Liver (tissue), 9 donors: ENCODE data around the gene MGA. TPM values are rescaled to one million over a fixed set of nuclear protein-coding genes. Genes with fewer than 3 reads are reported as not detected.

Experiments used
- DNase-seq: peaks from one replicate; pipeline ENCODE4 v3.0.0-alpha.2; 2017; ENCODE audit warnings: low spot score
- H3K27ac ChIP-seq, 2 donors: one replicate each; pipeline ENCODE4 v1.7.0; 2013; ENCODE audit warnings: inconsistent platforms in 2 of 2, low read length in 2 of 2, control low read depth in 1 of 2, low read depth in 1 of 2, mild to moderate bottlenecking in 1 of 2
- H3K27me3 ChIP-seq, 4 donors: one replicate each; pipeline versions ENCODE4 v1.6.1 to v1.7.0; 2013; ENCODE audit warnings: low read length in 3 of 4, inconsistent platforms in 1 of 4, mild to moderate bottlenecking in 1 of 4, moderate library complexity in 1 of 4; ENCODE audit not compliant: control insufficient read depth in 4 of 4, insufficient read depth in 4 of 4
- H3K36me3 ChIP-seq, 4 donors: one replicate each; pipeline versions ENCODE4 v1.6.1 to v1.7.0; 2013; ENCODE audit warnings: low read length in 3 of 4, mild to moderate bottlenecking in 3 of 4, low read depth in 1 of 4, moderate library complexity in 1 of 4; ENCODE audit not compliant: control insufficient read depth in 4 of 4, insufficient read depth in 3 of 4
- H3K4me1 ChIP-seq, 4 donors: one replicate each; pipeline versions ENCODE4 v1.6.1 to v1.7.0; 2013; ENCODE audit warnings: low read length in 3 of 4, mild to moderate bottlenecking in 3 of 4, moderate library complexity in 1 of 4; ENCODE audit not compliant: control insufficient read depth in 4 of 4, insufficient read depth in 4 of 4
- H3K4me3 ChIP-seq, 3 donors: one replicate each; pipeline versions ENCODE4 v1.6.1 to v1.7.0; 2013; ENCODE audit warnings: low read length in 3 of 3, control low read depth in 1 of 3, low read depth in 1 of 3, mild to moderate bottlenecking in 1 of 3
- H3K9ac ChIP-seq, 2 donors: one replicate each; pipeline ENCODE4 v1.7.0; 2013; ENCODE audit warnings: low read length in 2 of 2, mild to moderate bottlenecking in 2 of 2, moderate library complexity in 2 of 2, control low read depth in 1 of 2, low read depth in 1 of 2
- H3K9me3 ChIP-seq, 4 donors: one replicate each; pipeline versions ENCODE4 v1.6.1 to v1.7.0; 2013; ENCODE audit warnings: low read length in 3 of 4; ENCODE audit not compliant: control insufficient read depth in 4 of 4
- ATF3 ChIP-seq: IDR thresholded peaks from 2 replicates; pipeline ENCODE4 v1.6.1; 2016; ENCODE audit warnings: antibody characterized with exemption
- CTCF ChIP-seq: fragments of 150-350 bp; IDR thresholded peaks from 2 replicates; pipeline ENCODE4 v1.5.1; 2017; ENCODE audit warnings: improper control_type of control experiment, low read depth, low read length; ENCODE audit not compliant: missing input control
- EGR1 ChIP-seq, 2 donors: IDR thresholded peaks; 2 replicates each; pipeline ENCODE4 v1.6.1; 2016 to 2018; ENCODE audit warnings: antibody characterized with exemption in 2 of 2, low read depth in 2 of 2
- FOXA1 ChIP-seq: IDR thresholded peaks from 2 replicates; pipeline ENCODE4 v1.6.1; 2016; ENCODE audit warnings: antibody characterized with exemption
- FOXA2 ChIP-seq: IDR thresholded peaks from 2 replicates; pipeline ENCODE4 v1.6.1; 2016; ENCODE audit warnings: antibody characterized with exemption
- GABPA ChIP-seq, 2 donors: IDR thresholded peaks in 1 of 2; conservative IDR thresholded peaks in 1 of 2; 2 replicates each; pipeline ENCODE4 v1.6.1; 2016; ENCODE audit warnings: antibody characterized with exemption in 2 of 2, mild to moderate bottlenecking in 1 of 2, moderate library complexity in 1 of 2
- HNF4A ChIP-seq, 2 donors: conservative IDR thresholded peaks; 2 replicates each; pipeline ENCODE4 v1.6.1; 2016; ENCODE audit warnings: antibody characterized with exemption in 2 of 2, mild to moderate bottlenecking in 2 of 2
- HNF4G ChIP-seq: IDR thresholded peaks from 2 replicates; pipeline ENCODE4 v1.6.1; 2016; ENCODE audit warnings: antibody characterized with exemption
- MAX ChIP-seq: IDR thresholded peaks from 2 replicates; pipeline ENCODE4 v1.6.1; 2016; ENCODE audit warnings: antibody characterized with exemption
- NR2F2 ChIP-seq: IDR thresholded peaks from 2 replicates; pipeline ENCODE4 v1.6.1; 2016; ENCODE audit warnings: antibody characterized with exemption
- RAD21 ChIP-seq, 2 donors: IDR thresholded peaks; 2 replicates each; pipeline ENCODE4 v1.6.1; 2016; ENCODE audit warnings: antibody characterized with exemption in 2 of 2, mild to moderate bottlenecking in 2 of 2
- REST ChIP-seq: IDR thresholded peaks from 2 replicates; pipeline ENCODE4 v1.6.1; 2016; ENCODE audit warnings: antibody characterized with exemption, mild to moderate bottlenecking
- RXRA ChIP-seq, 2 donors: IDR thresholded peaks; 2 replicates each; pipeline ENCODE4 v1.6.1; 2017 to 2018; ENCODE audit warnings: antibody characterized with exemption in 2 of 2, mild to moderate bottlenecking in 1 of 2
- SP1 ChIP-seq: IDR thresholded peaks from 2 replicates; pipeline ENCODE4 v1.6.1; 2018; ENCODE audit warnings: antibody characterized with exemption, mild to moderate bottlenecking
- TAF1 ChIP-seq: conservative IDR thresholded peaks from 2 replicates; pipeline ENCODE4 v1.6.1; 2016; ENCODE audit warnings: antibody characterized with exemption, mild to moderate bottlenecking
- YY1 ChIP-seq: IDR thresholded peaks from 2 replicates; pipeline ENCODE4 v1.6.1; 2016; ENCODE audit warnings: antibody characterized with exemption, mild to moderate bottlenecking
- ZBTB33 ChIP-seq: IDR thresholded peaks from 2 replicates; pipeline ENCODE4 v1.6.1; 2016; ENCODE audit warnings: antibody characterized with exemption
- WGBS: extraction: QIAGEN DNeasy Blood & Tissue Kit; methylation state at CpG from one replicate; pipeline ENCODE4 v1.1.7; 2013; 5-methylcytosine and 5-hydroxymethylcytosine counted together
- polyA plus RNA-seq, 2 donors: library from polyadenylated mRNA; stranded (reverse) in 1 of 2; unstranded in 1 of 2; fragments of 200-250 nt in 1 of 2; fragments of >200 nt in 1 of 2; fragmentation: Nextera tagmentation in 1 of 2; extraction: Ambion mirVana in 1 of 2; gene quantifications; one replicate each; pipeline versions ENCODE4 v1.2.1 to v1.2.3, GENCODE V29; 2013 to 2015
- total RNA-seq, 2 donors: library from RNA; depleted of rRNA; stranded (reverse); fragments of >200 nt; gene quantifications; one replicate each; pipeline ENCODE4 v1.2.3, GENCODE V29; 2014
- donor health status: healthy.
- donor health status: healthy.
- donor health status: healthy.
- donor health status: healthy.
- donor health status: healthy.

Gene MGA
- total and polyA plus RNA-seq, 4 donors, result 2.1 to 33.5 (median 13.2) TPM

GRCh38 chr15:41669701-41670100, 9.5 kb downstream of the MGA start (continued):
- TF ChIP-seq REST, result no peak
- no peak for TF ChIP-seq SP1
- no peak for TF ChIP-seq MAX
- no peak for TF ChIP-seq HNF4G

- H3K27me3 ChIP-seq, result no peaks in the 10 kb centered on the region
- H3K36me3 ChIP-seq, result peaks cover 0 to 7% (median 2%) of the 10 kb centered on the region in 4 donors
- H3K9me3 ChIP-seq, result no peaks in the 10 kb centered on the region
- no peak overlapping the region for H3K27ac ChIP-seq
- no peak for DNase-seq
- H3K9ac ChIP-seq, result no peak overlapping the region
- no peak for TF ChIP-seq CTCF
- TF ChIP-seq GABPA (IDR thresholded peaks at IDR 0.05 in 1 of 2, conservative IDR thresholded peaks at IDR 0.05 in 1 of 2), result no peak
- TF ChIP-seq RAD21 (IDR thresholded peaks at IDR 0.05), result no peak
- no peak for TF ChIP-seq FOXA2
- TF ChIP-seq EGR1 (IDR thresholded peaks at IDR 0.05; ENCODE audit: low read depth in 2 of 2), result no peak
- TF ChIP-seq RXRA (IDR thresholded peaks at IDR 0.05), result no peak
- no peak for TF ChIP-seq HNF4A (conservative IDR thresholded peaks at IDR 0.05)
- no peak for TF ChIP-seq ATF3
- no peak for TF ChIP-seq REST
- TF ChIP-seq NR2F2, result no peak
- no peak for TF ChIP-seq MAX
- no peak for TF ChIP-seq FOXA1
- no peak for TF ChIP-seq YY1
- no peak for TF ChIP-seq TAF1
- TF ChIP-seq ZBTB33, result no peak
- no peak for TF ChIP-seq HNF4G
- H3K4me3 ChIP-seq, result no peak overlapping the region
- peaks cover 0 to 1% (median 0%) of the 10 kb centered on the region in 4 donors for H3K4me1 ChIP-seq
- WGBS, result 82% methylated on average over 7 of the region's 7 CpGs
Observed at GRCh38 chr15:41671656-41672648, 11.7 kb downstream of the MGA start.
